HG02981 (cell line): Measurements from ENCODE around the gene ABCC3.
"Not testable (repeated sequence)": the region's sequence is repeated elsewhere in the genome, so short reads cannot be mapped to it uniquely, and the experiment has no call there.

ENCODE experiments used
- ATAC-seq: cut with Tn5 transposase; IDR thresholded peaks from one replicate; pipeline ENCODE4 v1.9.1; 2021; ENCODE audit warnings: mild to moderate bottlenecking, moderate library complexity; ENCODE audit not compliant: unreplicated experiment

The ABCC3 gene

GRCh38 chr17:50665838-50666237, 31.2 kb downstream of the ABCC3 start:
- ATAC-seq: no peak

GRCh38 chr17:50666316-50666715, 31.6 kb downstream of the ABCC3 start:
- ATAC-seq: no peak

- ATAC-seq: no peak
These were observed 32.8 kb downstream of the ABCC3 start for GRCh38 chr17:50667259-50668024.

GRCh38 chr17:50668025-50668837, 33.5 kb downstream of the ABCC3 start:
- no peak for ATAC-seq

- no peak for ATAC-seq
These were observed 34.3 kb downstream of the ABCC3 start for GRCh38 chr17:50668838-50669581.

- no peak for ATAC-seq
These were observed 37.4 kb downstream of the ABCC3 start for GRCh38 chr17:50672071-50672470.

- no peak for ATAC-seq
These were observed 38.3 kb downstream of the ABCC3 start for GRCh38 chr17:50672831-50673551.

- ATAC-seq: no peak
These were observed 40.5 kb downstream of the ABCC3 start for GRCh38 chr17:50675190-50675589.

GRCh38 chr17:50675627-50676026, 40.9 kb downstream of the ABCC3 start:
- ATAC-seq: no peak

GRCh38 chr17:50676065-50676975, 41.6 kb downstream of the ABCC3 start:
- ATAC-seq: no peak

- ATAC-seq: no peak
These were observed 43.2 kb downstream of the ABCC3 start for GRCh38 chr17:50677851-50678375.

GRCh38 chr17:50679008-50679544, 44.4 kb downstream of the ABCC3 start:
- no peak for ATAC-seq

- ATAC-seq: no peak
These were observed 45.4 kb downstream of the ABCC3 start for GRCh38 chr17:50680126-50680525.

GRCh38 chr17:50680543-50681262, 46.0 kb downstream of the ABCC3 start:
- not testable (repeated sequence) for ATAC-seq

GRCh38 chr17:50681263-50682200, 46.9 kb downstream of the ABCC3 start:
- ATAC-seq: no peak

GRCh38 chr17:50682441-50682840, 47.8 kb downstream of the ABCC3 start:
- no peak for ATAC-seq

GRCh38 chr17:50682938-50683337, 48.3 kb downstream of the ABCC3 start:
- no peak for ATAC-seq
